Tibial artery (tissue), 4 donors: ENCODE measurements around the gene HBD.

ENCODE experiments used
- DNase-seq, 2 donors: peaks; one replicate each; pipeline ENCODE4 v3.0.0-alpha.2; 2019
- H3K27ac ChIP-seq, 2 donors: fragments of 200-600 bp; sonication (generic) in 1 of 2; 1 replicate in 1 of 2; 2 replicates in 1 of 2; pipeline ENCODE4 v1.5.1; 2018 to 2019; ENCODE audit warnings: mild to moderate bottlenecking in 1 of 2
- H3K27me3 ChIP-seq, 2 donors: fragments of 200-600 bp; sonication (generic) in 1 of 2; one replicate each; pipeline versions ENCODE4 v1.5.1 to v1.6.0; 2016 to 2019
- H3K36me3 ChIP-seq, 3 donors: fragments of 200-600 bp; sonication (generic) in 2 of 3; one replicate each; pipeline ENCODE4 v1.5.1; 2016 to 2019; ENCODE audit warnings: mild to moderate bottlenecking in 2 of 3
- H3K4me1 ChIP-seq, 4 donors: fragments of 200-600 bp; sonication (generic) in 2 of 4; 1 replicate in 3 of 4; 2 replicates in 1 of 4; pipeline ENCODE4 v1.5.1; 2016 to 2019
- H3K4me3 ChIP-seq, 2 donors: fragments of 200-600 bp; sonication (generic) in 1 of 2; 1 replicate in 1 of 2; 2 replicates in 1 of 2; pipeline ENCODE4 v1.5.1; 2018 to 2019; ENCODE audit warnings: mild to moderate bottlenecking in 2 of 2
- H3K9me3 ChIP-seq, 3 donors: fragments of 200-600 bp; sonication (generic) in 1 of 3; one replicate each; pipeline ENCODE4 v1.5.1; 2016 to 2019
- intact Hi-C: fragments of 100-400 bp; cut with DNase I; formaldehyde crosslinking; loops from one replicate; pipeline ENCODE4 v1.15.0; 2023; ENCODE audit warnings: low total_unique reads
- TF ChIP-seq, protein P1 (sequence below), 2 experiments: fragments of 200-600 bp in 1 of 2; fragments of 450-650 bp in 1 of 2; IDR thresholded peaks; one replicate each; pipeline ENCODE4 v1.5.1; 2017 to 2019; ENCODE audit warnings: antibody characterized with exemption in 2 of 2, mild to moderate bottlenecking in 1 of 2, moderate library complexity in 1 of 2

Gene HBD

DNA sequence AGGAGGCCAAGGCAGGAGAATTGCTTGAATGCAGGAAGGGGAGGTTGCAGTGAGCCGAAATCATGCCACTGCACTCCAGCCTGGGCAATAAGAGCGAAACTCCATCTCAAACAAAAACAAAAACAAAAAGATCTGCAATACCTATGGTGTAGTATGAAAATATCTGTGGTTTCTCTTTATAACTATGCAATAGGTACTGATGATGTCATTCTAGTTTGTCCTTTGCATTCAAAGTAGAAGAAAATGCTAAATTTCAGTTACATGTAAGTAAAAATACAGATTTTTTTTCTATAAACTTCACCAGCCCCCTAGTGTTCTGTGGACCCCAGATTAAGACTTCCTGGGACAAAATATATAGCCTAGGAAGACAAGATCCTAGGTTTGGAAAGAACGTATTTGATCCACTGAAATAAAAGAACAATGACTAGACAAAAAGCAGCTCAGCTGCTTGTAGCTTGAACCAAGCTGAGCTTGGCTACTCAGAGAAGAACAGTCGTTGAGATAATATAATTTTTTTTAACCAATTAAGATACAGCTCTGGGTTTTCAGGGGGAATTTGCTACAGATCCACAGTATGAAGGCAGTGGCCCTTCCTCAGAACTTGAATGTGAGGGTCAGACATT, 38.2 kb upstream of the HBD start:
- intact Hi-C loops: no loop called here
- TF ChIP-seq, protein P1, sequence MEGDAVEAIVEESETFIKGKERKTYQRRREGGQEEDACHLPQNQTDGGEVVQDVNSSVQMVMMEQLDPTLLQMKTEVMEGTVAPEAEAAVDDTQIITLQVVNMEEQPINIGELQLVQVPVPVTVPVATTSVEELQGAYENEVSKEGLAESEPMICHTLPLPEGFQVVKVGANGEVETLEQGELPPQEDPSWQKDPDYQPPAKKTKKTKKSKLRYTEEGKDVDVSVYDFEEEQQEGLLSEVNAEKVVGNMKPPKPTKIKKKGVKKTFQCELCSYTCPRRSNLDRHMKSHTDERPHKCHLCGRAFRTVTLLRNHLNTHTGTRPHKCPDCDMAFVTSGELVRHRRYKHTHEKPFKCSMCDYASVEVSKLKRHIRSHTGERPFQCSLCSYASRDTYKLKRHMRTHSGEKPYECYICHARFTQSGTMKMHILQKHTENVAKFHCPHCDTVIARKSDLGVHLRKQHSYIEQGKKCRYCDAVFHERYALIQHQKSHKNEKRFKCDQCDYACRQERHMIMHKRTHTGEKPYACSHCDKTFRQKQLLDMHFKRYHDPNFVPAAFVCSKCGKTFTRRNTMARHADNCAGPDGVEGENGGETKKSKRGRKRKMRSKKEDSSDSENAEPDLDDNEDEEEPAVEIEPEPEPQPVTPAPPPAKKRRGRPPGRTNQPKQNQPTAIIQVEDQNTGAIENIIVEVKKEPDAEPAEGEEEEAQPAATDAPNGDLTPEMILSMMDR (IDR thresholded peaks at IDR 0.05): no peak
- no peak overlapping the region for H3K4me3 ChIP-seq
- no peaks in the 10 kb centered on the region for H3K27me3 ChIP-seq
- no peaks in the 10 kb centered on the region for H3K9me3 ChIP-seq
- H3K27ac ChIP-seq: no peak overlapping the region
- H3K4me1 ChIP-seq: no peaks in the 10 kb centered on the region
- H3K36me3 ChIP-seq: no peaks in the 10 kb centered on the region
- no peak for DNase-seq

DNA sequence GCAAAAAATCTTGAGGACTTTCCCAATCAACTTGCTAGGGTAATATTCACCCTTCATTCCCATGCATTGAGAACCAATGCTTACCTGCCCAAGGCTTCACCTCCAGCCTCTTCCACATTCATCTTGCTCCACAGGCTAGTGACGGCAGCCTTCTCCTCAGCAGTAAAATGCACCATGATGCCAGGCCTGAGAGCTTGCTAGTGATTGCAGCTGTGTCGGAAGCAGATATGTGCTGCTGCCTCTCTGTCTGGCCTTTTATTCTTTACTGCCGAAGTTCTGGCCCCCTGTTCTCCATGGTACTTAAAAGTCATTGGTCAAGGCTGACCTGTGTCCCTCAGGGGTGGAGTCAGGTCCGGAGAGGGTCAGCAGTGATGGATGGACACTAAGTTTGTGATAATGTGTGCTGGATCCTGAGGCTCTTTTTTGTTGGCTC, 35.4 kb upstream of the HBD start, which contains the start of gene HBE1:
Gene HBE1 (minus strand): TSS at position 231 of the 433 bp plus-strand sequence. CDS start 55 bp downstream, at position 176.
- Histone ChIP-seq H3K4me3 (no peak within 1 kb of the TSS), H3K36me3 (no peaks in the 10 kb centered on the region), H3K27ac (no peak within 1 kb of the TSS), H3K27me3 (no peaks in the 10 kb centered on the region), H3K9me3 (no peaks in the 10 kb centered on the region), H3K4me1 (no peaks in the 10 kb centered on the region)
- TF ChIP-seq, protein P1 (IDR thresholded peaks at IDR 0.05): no peak
- DNase-seq: no peak
- intact Hi-C loops: no loop called here

DNA sequence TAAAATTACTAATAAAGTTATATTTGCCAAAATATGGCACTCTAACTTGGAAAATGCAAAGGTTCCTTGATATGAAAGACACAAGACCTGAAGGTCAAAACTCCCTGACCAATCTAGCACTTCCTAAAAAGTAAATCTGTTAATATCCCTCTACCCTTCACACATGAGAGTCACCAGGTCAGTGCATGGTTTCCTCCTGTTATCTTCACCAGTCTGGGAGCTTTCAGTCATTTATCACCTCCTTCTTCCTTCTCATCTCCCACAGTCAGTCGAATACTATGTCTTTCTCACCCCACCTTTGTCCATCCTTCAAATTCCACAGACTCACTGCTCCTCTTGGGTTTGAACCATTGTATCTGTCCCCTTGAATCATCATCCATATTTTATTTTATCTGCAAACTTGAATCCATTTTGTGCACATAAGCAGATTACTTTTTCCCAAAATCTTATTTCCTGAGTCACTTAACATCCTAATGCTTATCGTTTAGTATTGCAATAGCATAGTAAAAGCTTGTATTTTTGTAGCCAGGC, 32.8 kb upstream of the HBD start:
- Histone ChIP-seq H3K36me3 (no peaks in the 10 kb centered on the region), H3K4me3 (no peak overlapping the region), H3K27ac (no peak overlapping the region), H3K9me3 (no peaks in the 10 kb centered on the region), H3K4me1 (no peaks in the 10 kb centered on the region), H3K27me3 (no peaks in the 10 kb centered on the region)
- TF ChIP-seq, protein P1 (IDR thresholded peaks at IDR 0.05): no peak
- intact Hi-C loops: no loop called here
- no peak for DNase-seq

DNA sequence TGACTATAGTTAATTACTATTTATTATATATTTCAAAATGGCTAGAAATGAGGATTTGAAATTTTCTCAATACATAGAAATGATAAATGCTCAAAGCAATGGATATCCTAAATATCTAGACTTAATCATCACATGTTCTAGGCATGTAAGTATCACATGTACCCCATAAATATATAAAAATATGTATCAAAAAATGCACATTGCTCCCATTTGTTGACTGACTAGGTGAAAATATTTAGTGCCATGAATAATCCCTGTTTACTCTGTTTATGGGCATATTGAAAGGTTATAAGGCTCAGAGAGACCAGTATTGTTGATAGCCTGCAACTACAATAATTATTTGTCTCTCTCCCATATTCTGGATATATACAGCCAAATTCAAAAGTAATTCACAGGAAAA, 32.3 kb upstream of the HBD start:
- Histone ChIP-seq H3K9me3 (peaks cover 0 to 4% (median 0%) of the 10 kb centered on the region in 3 donors), H3K27me3 (no peaks in the 10 kb centered on the region), H3K36me3 (no peaks in the 10 kb centered on the region), H3K4me3 (no peak overlapping the region), H3K4me1 (no peaks in the 10 kb centered on the region), H3K27ac (no peak overlapping the region)
- DNase-seq: no peak
- TF ChIP-seq, protein P1 (IDR thresholded peaks at IDR 0.05): no peak
- intact Hi-C loops: no loop called here

DNA sequence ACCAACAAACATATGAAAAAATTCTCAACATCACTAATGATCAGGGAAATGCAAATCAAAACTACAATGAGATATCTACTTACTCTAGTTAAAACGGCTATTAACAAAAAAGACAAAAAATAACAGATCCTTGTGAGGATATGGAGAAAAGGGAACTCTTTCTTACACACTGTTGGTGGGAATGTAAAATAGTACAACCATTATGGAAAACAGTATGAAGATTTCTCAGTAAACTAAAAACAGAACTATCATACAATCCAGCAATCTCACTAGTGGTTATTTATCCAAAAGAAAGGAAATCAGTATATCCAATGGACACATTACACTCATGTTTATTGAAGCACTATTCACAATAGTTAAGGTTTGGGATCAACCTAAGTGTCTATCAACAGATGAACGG, 31.5 kb upstream of the HBD start:
- H3K27me3 ChIP-seq: no peaks in the 10 kb centered on the region
- intact Hi-C loops: no loop called here
- H3K9me3 ChIP-seq: peaks cover 0 to 6% (median 0%) of the 10 kb centered on the region in 3 donors
- H3K27ac ChIP-seq: no peak overlapping the region
- H3K4me1 ChIP-seq: no peaks in the 10 kb centered on the region
- TF ChIP-seq, protein P1 (IDR thresholded peaks at IDR 0.05): no peak
- no peak for DNase-seq
- no peak overlapping the region for H3K4me3 ChIP-seq
- no peaks in the 10 kb centered on the region for H3K36me3 ChIP-seq
